Measurements from ENCODE around the gene AOAH. TPM values are rescaled to one million over a fixed set of nuclear protein-coding genes. Genes with fewer than 3 reads are reported as not detected.
"Not testable (repeated sequence)": the region's sequence is repeated elsewhere in the genome, so short reads cannot be mapped to it uniquely, and the experiment has no call there.

Gene AOAH
- total RNA-seq, 1 donor from 2014 or later: not detected

DNA sequence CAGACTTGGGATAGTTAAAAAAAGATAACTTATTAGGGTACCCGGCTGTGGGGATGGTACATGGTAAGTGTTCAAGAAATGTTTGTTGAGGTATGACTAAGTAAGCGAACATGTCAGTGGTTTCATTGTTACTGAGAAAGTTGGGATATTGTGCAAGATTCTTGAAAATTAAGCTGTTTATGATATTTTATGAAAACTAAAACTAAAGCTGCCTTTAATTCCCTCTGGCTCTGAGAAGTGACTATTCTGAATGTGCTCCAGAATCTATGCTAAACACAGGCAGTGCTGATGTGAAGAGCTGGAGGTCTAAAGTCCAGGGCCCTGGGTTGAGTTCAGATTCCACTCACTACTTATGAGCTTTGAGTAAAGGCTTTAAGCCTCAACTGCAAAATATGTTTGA is 72.9 kb downstream of the AOAH start:
- no peak for DNase-seq (ENCODE audit: low read depth, low spot score)
- Mint-ChIP-seq H3K27ac (ENCODE audit: unreplicated experiment) (no peak overlapping the region), H3K9me3 (no peaks in the 10 kb centered on the region), H3K4me3 (no peak overlapping the region), H3K36me3 (ENCODE audit: low read depth) (no peaks in the 10 kb centered on the region), H3K4me1 (peaks cover 34% of the 10 kb centered on the region), H3K27me3 (ENCODE audit: low read depth) (no peaks in the 10 kb centered on the region)
- TF ChIP-seq, protein P1, sequence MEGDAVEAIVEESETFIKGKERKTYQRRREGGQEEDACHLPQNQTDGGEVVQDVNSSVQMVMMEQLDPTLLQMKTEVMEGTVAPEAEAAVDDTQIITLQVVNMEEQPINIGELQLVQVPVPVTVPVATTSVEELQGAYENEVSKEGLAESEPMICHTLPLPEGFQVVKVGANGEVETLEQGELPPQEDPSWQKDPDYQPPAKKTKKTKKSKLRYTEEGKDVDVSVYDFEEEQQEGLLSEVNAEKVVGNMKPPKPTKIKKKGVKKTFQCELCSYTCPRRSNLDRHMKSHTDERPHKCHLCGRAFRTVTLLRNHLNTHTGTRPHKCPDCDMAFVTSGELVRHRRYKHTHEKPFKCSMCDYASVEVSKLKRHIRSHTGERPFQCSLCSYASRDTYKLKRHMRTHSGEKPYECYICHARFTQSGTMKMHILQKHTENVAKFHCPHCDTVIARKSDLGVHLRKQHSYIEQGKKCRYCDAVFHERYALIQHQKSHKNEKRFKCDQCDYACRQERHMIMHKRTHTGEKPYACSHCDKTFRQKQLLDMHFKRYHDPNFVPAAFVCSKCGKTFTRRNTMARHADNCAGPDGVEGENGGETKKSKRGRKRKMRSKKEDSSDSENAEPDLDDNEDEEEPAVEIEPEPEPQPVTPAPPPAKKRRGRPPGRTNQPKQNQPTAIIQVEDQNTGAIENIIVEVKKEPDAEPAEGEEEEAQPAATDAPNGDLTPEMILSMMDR (conservative IDR thresholded peaks at IDR 0.05): no peak

DNA sequence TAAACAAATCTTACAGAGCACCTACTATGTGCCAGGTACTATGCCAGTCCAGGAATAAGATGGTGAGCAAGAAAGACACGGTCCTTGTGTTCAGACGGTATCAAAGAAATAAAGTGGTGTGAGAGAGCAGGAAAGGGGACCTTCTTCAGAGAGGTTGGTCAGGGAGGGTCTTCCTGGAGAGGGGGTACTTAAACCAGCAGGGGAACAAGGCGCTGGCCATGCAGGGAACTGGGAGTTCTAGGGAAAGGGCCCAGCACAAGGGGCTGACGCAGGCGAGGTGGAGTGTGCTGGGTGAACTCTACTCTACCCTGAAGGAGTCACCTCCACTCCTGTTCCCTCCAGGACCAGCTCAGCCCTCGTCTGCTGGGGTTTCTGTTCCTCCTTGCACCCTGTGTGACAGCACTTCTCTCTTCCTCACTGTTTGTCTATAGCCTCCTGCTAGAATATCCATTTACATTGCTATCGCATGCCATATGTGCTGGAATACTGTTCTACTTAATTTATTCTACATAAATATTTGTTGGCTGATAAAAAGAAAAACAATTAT is 73.5 kb downstream of the AOAH start:
- no peak overlapping the region for H3K27ac Mint-ChIP-seq (ENCODE audit: unreplicated experiment)
- H3K36me3 Mint-ChIP-seq (ENCODE audit: low read depth): no peaks in the 10 kb centered on the region
- H3K4me1 Mint-ChIP-seq: peaks cover 32% of the 10 kb centered on the region
- TF ChIP-seq, protein P1 (conservative IDR thresholded peaks at IDR 0.05): no peak
- H3K4me3 Mint-ChIP-seq: no peak overlapping the region
- DNase-seq (ENCODE audit: low read depth, low spot score): no peak
- no peaks in the 10 kb centered on the region for H3K27me3 Mint-ChIP-seq (ENCODE audit: low read depth)
- H3K9me3 Mint-ChIP-seq: no peaks in the 10 kb centered on the region

- H3K27ac Mint-ChIP-seq (ENCODE audit: unreplicated experiment): no peak overlapping the region
- no peak for DNase-seq (ENCODE audit: low read depth, low spot score)
- no peaks in the 10 kb centered on the region for H3K27me3 Mint-ChIP-seq (ENCODE audit: low read depth)
- no peaks in the 10 kb centered on the region for H3K36me3 Mint-ChIP-seq (ENCODE audit: low read depth)
- no peaks in the 10 kb centered on the region for H3K9me3 Mint-ChIP-seq
- no peak overlapping the region for H3K4me3 Mint-ChIP-seq
- TF ChIP-seq, protein P1 (conservative IDR thresholded peaks at IDR 0.05): no peak
- peaks cover 32% of the 10 kb centered on the region for H3K4me1 Mint-ChIP-seq
Measured at GRCh38 chr7:36650320-36650719, 74.0 kb downstream of the AOAH start.

DNA sequence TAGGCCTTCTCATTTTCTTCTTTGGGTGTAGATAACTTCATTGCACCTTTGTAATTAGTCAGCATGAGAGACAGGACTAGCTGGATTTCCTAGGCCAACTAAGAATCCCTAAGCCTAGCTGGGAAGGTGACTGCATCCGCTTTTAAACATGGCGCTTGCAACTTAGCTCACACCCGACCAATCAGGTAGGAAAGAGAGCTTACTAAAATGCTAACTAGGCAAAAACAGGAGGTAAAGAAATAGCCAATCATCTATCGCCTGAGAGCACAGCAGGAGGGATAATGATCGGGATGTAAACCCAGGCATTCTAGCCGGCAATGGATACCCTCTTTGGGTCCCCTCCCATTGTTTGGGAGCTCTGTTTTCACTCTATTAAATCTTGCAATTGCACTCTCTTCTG is 75.0 kb downstream of the AOAH start:
- DNase-seq (ENCODE audit: low read depth, low spot score); H3K27me3 Mint-ChIP-seq (ENCODE audit: low read depth); H3K9me3 Mint-ChIP-seq; H3K27ac Mint-ChIP-seq (ENCODE audit: unreplicated experiment); H3K4me3 Mint-ChIP-seq; H3K36me3 Mint-ChIP-seq (ENCODE audit: low read depth): not testable (repeated sequence)
- H3K4me1 Mint-ChIP-seq: peaks cover 33% of the 10 kb centered on the region

GRCh38 chr7:36648441-36648840 is 75.9 kb downstream of the AOAH start:
- no peaks in the 10 kb centered on the region for H3K27me3 Mint-ChIP-seq (ENCODE audit: low read depth)
- H3K36me3 Mint-ChIP-seq (ENCODE audit: low read depth): no peaks in the 10 kb centered on the region
- no peaks in the 10 kb centered on the region for H3K9me3 Mint-ChIP-seq
- no peak overlapping the region for H3K27ac Mint-ChIP-seq (ENCODE audit: unreplicated experiment)
- no peak for DNase-seq (ENCODE audit: low read depth, low spot score)
- TF ChIP-seq, protein P1 (conservative IDR thresholded peaks at IDR 0.05): no peak
- no peak overlapping the region for H3K4me3 Mint-ChIP-seq
- peaks cover 24% of the 10 kb centered on the region for H3K4me1 Mint-ChIP-seq

GRCh38 chr7:36644625-36645422 is 79.5 kb downstream of the AOAH start:
- TF ChIP-seq, protein P1 (conservative IDR thresholded peaks at IDR 0.05): no peak
- Mint-ChIP-seq H3K36me3 (ENCODE audit: low read depth) (no peaks in the 10 kb centered on the region), H3K27me3 (ENCODE audit: low read depth) (no peaks in the 10 kb centered on the region), H3K27ac (ENCODE audit: unreplicated experiment) (peak overlapping the region; percentile 90), H3K9me3 (no peaks in the 10 kb centered on the region), H3K4me1 (peaks cover 22% of the 10 kb centered on the region), H3K4me3 (no peak overlapping the region)
- DNase-seq (ENCODE audit: low read depth, low spot score): no peak
